H54 (cell line): ENCODE results near the gene E2F2.
A peak's percentile ranks its signal among the peaks of the same experiment; 100 is the strongest.

Source experiments
- DNase-seq: peaks from one replicate; pipeline ENCODE4 v3.0.0; 2011; ENCODE audit warnings: low spot score, mixed read lengths; ENCODE audit not compliant: insufficient read length
- FAIRE-seq: peaks from 3 replicates; lab custom pipeline; 2011; peaks lifted over from hg19 to GRCh38; lab: Jason Lieb, UNC
- POLR2A ChIP-seq: IDR thresholded peaks from 2 replicates; pipeline ENCODE4 v1.6.1; 2011; ENCODE audit warnings: low read depth, mild to moderate bottlenecking, low read length

The E2F2 gene

GRCh38 chr1:23471473-23472075 is 59.5 kb downstream of the E2F2 start:
- FAIRE-seq, result no peak
- no peak for TF ChIP-seq POLR2A
- DNase-seq, result no peak

- peak; percentile 39 for DNase-seq
- FAIRE-seq, result peak; percentile 57
- TF ChIP-seq POLR2A, result no peak
Measured at GRCh38 chr1:23470282-23471070, 60.6 kb downstream of the E2F2 start.

GRCh38 chr1:23469372-23469982 is 61.6 kb downstream of the E2F2 start:
- FAIRE-seq, result no peak
- TF ChIP-seq POLR2A, result no peak
- DNase-seq, result no peak

DNA sequence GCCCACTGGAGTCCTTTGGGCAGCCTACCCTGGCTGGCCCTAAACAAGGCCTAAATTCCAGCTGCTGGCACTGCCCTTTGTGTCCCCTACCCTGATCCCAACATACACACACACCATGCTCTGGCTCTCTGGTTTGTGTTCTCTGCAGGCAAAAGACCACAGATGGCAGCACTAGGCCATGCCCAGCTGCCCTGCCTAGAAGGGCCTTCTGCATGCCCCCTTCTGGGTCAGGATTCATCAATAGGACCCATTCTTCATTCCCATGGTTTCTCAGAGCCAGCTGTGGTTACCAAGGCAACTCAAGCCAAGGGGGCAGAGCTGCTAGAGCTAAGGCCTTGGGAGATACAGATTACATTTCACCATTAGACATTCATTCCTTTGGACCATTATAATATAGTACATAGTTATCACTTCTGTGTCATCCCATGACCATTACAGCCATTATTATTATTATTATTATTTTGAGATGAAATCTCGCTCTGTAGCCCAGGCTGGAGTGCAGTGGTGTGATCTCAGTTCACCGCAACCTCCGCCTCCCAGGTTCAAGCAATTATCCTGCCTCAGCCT is 64.5 kb downstream of the E2F2 start:
- DNase-seq (no peak), FAIRE-seq (no peak)
- TF ChIP-seq POLR2A, result no peak

GRCh38 chr1:23463286-23463685 is 67.7 kb downstream of the E2F2 start:
- no peak for TF ChIP-seq POLR2A
- FAIRE-seq (no peak), DNase-seq (no peak)

DNA sequence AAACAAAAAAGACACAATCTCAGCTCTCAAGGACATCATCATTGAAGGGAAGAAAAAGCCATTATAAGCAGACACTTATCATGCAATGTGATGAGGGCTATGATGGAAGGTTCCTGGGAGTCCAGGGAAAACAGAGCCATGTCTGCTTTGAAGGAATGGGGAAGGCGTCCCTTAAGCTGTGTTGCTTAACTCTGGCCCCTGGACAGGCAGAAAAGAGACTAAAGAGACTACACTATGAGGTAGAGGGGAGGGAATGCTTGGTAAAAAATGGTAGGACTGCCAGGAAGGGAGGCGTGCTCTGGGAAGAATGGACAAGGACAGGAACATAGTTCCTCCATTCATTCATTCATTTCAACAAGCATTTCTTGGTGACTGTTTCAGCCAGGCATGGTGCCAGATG is 68.3 kb downstream of the E2F2 start:
- DNase-seq (no peak), FAIRE-seq (no peak)
- TF ChIP-seq POLR2A, result no peak

DNA sequence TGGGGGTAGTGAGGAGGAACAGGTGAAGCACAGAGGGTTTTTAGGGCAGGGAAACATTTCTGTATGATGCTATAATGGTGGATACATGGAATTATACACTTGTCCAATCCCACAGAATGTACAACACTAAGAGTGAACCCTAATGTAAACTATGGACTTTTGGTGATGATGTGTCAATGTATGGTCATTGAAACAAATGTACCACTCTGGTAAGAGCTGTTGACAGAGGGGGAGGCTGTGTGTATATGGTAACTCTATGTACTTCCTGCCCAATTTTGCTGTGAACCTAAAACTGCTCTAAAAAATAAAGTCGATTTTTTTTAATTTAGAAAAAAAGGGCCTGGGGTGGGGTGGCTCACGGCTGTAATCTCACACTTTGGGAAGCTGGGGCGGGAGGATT is 70.0 kb downstream of the E2F2 start:
- FAIRE-seq (no peak), DNase-seq (no peak)
- TF ChIP-seq POLR2A, result no peak

DNA sequence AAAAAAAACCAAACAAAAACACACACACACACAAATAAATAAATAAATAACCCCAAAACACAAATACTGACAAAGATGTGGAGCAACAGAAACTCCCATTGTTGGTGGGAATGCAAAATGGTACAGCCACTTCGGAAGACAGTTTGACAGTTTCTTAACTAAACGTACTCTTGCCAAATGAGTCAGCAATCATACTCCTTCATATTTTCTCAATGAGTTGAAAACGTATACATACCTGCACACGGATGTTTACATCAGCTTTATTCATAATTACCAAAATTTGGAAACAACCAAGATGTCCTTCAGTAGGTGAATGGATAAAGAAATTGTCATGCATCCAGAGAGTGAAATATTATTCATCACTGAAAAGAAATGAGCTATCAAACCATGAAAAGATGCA is 70.5 kb downstream of the E2F2 start:
- no peak for DNase-seq
- no peak for FAIRE-seq
- TF ChIP-seq POLR2A, result no peak

- no peak for TF ChIP-seq POLR2A
- DNase-seq (no peak), FAIRE-seq (no peak)
Measured at GRCh38 chr1:23459338-23459757, 71.7 kb downstream of the E2F2 start.
